ENCODE measurements around the gene ERAL1.
A peak's percentile ranks its signal among the peaks of the same experiment; 100 is the strongest.
"Not testable (repeated sequence)": the region's sequence is repeated elsewhere in the genome, so short reads cannot be mapped to it uniquely, and the experiment has no call there.

ERAL1 gene

DNA sequence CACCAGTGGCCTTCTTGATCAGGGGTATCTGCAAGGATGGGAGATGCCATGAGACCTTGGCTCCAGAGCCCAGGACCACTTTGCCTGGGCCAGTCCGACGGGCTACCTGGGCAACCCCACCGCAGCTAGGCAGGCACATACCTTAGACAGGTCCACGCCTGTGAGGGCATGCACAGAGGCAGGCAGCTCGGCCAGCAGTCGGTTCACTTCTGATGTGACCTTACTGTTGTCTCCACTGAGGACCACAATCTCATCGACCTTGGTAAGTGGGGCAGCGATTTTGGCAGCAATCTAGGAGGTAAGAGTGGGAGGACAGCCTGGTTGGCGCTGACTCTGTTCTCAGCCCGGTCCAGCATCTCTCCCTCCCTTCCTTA lies 25.7 kb downstream of the ERAL1 start:
- DNase-seq: no peak

GRCh38 chr17:28881533-28882056 lies 26.8 kb downstream of the ERAL1 start:
- DNase-seq: no peak

GRCh38 chr17:28882154-28882895 lies 27.5 kb downstream of the ERAL1 start:
- no peak for DNase-seq

DNA sequence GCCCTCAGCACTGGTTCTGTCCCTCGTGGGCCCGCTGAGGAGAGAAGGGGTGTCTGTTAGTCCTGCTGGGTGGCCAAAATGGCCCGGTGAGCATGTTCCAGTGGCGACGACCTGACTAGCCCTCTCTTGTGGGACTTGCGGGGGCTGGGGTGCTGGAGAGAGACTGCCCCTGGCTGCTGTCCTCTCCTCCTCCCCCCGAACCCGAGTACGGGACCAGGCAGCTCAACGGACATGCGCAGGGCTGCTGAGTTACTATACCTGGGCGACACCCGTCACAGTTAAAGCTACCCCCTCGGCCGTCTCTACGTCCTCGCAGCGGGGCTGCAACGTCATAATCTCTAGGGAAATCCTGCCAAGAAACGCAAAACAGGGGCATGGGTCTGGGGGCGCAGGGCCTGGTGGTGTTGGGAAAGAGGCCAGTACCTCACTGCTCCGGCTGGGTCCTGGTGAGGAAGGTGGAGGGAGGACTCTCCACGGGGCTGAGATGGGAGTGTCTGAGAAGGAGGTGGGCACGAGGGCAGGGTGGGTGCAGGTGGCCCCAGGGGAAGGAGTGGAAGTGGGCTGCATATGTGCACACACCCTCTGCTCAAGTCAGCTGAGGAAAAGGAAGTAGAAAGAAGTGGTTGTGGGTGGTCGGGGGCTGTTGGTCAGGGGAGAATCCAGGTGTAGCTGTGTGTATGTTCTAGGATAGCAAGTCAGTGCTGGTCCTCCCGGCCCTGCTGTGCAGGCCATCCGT lies 29.3 kb downstream of the ERAL1 start:
- DNase-seq: no peak

DNA sequence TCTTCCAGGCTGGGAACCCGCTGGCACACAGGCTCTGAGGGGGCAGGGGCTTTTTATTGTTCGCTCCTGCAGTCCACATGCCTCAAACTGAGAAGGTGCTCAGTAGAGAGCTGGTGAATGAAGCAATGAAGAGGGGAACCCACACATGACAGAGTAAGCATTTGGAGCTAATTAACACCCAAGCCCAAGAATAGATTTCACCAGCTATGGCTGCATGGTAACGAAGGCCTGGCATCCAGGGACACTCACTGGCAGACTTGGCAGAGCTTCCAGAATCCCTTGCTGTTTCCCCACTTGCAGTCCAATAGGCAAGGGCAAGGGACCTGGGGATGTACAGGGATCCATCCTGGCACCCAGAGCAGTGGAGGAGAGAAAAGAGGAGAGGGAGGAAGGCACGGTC lies 30.5 kb downstream of the ERAL1 start:
- no peak for DNase-seq

DNA sequence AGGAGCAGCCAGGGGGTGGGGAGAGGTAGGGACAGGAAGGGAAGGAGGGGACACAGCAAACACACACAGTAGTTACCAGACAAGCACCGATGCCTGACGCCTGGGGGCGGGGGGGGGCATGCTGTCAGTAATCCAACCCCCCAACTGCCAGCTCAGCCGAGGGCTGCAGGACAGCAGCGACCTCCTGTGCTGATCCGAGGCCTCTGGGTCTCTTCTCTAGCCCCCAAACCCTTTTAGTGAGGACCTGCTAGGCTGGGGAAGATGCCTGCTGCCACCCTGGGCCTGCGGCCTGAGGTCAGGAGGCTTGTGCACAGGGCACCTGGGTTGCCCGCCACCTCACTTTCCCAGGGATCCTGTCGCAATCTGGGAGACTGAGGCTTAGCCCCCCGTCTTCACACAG lies 31.1 kb downstream of the ERAL1 start:
- DNase-seq: no peak

- no peak for DNase-seq
Measured at GRCh38 chr17:28887871-28888471, 33.2 kb downstream of the ERAL1 start.

DNA sequence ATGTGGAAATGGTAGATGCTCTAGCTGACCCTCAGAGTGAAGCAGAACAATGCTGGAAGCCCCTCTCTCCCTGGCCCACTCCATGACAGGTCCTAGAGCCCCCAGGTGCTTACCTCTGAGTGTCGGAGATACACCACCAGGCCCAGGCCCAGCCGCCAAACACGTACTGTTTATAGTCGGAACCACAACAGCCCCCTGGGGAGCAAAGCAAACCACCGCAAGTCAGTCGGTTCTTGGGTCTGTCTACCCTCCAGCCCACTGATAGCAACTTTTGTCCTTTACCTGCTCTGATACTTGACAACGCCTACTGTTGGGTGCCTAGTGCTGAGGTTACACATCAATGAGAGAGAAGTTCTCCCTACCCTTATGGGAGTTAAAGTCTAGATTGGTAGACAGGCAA lies 34.0 kb downstream of the ERAL1 start:
- no peak for DNase-seq

- DNase-seq: no peak
Measured at GRCh38 chr17:28889996-28890395, 35.2 kb downstream of the ERAL1 start.

GRCh38 chr17:28891201-28891600 lies 36.4 kb downstream of the ERAL1 start:
- no peak for DNase-seq

GRCh38 chr17:28892024-28892423 lies 37.2 kb downstream of the ERAL1 start:
- DNase-seq: no peak

DNA sequence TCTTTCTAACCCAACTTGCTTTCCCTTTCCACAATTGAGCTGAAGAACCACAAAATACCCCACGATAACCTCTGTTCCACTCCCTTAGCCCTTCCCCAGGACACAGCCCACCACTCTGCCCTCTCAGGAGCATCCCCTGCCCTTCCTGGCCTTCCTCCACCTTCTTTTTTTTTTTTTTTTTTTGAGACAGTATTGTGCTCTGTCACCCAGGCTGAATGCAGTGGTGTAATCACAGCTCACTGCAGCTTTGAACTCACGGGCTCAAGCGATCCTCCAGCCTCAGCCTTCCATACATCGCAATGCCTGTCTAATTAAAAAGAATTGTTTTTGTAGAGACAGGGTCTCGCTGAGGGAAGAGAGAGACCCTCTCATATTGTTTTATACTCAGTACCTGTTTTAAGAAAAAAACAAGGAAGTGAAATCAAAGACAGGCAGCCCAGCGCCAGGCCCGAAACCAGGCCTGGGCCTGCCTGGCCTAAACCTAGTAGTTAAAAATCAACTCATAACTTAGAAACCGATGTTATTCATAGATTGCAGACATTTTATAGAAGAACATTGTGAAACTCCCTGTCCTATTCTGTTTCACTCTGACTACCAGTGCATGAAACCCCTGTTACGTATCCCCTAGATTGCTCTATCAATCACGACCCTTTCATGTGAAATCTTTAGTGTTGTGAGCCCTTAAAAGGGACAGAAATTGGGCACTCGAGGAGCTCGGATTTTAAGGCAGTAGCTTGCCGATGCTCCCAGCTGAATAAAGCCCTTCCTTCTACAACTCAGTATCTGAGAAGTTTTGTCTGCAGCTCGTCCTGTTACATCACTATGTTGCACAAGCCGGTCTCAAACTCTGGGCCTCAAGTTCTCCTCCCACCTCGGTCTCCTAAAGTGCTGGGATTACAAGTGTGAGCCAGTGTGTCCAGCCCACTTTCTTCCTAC lies 38.7 kb downstream of the ERAL1 start:
- not testable (repeated sequence) for DNase-seq

DNA sequence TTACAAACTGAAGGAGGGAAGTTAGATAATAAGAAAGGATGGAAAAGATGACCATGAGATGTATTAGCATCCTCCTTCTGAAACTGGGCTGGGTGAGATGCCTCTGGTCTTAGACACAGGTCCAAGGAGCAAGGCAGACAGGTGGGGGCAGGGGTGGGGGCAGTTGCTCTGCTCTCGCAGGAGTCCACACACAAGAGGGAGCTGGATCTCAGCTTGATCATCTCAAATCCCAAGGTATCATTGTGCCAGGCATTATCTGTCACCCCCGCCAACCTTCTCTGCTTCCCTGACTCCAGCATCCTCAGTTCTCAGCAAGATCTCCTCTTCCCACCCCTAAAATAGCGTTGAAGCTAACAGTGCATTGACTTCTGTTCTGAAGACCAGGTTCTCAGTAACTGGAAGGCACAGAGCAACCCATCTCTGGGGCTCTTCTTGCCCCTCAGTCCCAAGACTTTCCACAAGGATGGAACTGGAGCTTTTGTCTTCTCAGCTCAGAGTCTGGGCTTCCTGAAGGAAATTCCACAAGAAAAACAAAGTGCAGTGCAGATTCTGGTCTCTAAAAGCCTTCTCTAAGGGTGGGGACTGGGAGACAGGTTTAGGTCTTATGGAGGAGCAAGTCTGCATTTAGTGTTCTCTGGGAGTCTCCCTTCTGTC lies 41.1 kb downstream of the ERAL1 start:
- DNase-seq: no peak

- DNase-seq: no peak
Measured at GRCh38 chr17:28896491-28896883, 41.7 kb downstream of the ERAL1 start.

GRCh38 chr17:28896884-28897768 lies 42.3 kb downstream of the ERAL1 start, which contains the start of gene FLOT2:
FLOT2 (minus strand) TSS chr17:28897733; CDS start chr17:28897574, 159 bp downstream.
- peak; percentile 25 for DNase-seq

DNA sequence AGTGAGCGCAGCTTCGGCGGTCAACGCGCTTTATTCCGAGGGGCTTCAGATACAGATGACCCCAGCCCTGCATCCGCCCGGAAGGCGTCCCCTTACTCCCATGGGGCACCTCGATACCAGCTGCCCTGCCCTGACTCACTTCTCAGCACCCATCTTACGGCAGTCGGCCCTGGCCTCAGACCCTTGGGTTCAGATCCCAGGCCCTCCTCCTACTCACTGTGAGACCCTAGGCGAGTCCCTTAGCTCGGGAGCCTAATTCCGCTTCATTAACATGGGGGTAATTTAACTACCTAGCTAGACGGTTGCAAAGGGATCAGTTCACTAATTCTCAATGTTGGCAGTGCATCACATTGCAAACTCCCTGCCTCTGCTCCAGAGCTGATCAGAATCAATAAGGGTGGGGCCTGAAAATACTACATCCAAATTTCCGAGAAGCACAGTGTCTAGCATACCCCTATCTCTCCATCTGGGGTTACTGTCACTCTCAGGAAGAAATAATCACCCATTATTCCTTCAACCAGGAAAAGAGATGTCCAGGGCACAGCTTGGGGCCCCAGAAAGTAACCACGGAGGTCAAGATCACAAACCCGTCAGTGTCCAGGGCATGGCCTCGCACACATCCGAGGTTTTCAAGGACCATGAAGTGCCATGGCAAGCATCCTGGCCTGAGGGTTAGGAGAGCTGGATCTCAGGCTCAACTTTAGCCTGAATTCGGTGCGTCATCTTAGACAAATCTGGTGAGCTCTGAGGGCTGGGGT lies 43.1 kb downstream of the ERAL1 start:
- no peak for DNase-seq

DNA sequence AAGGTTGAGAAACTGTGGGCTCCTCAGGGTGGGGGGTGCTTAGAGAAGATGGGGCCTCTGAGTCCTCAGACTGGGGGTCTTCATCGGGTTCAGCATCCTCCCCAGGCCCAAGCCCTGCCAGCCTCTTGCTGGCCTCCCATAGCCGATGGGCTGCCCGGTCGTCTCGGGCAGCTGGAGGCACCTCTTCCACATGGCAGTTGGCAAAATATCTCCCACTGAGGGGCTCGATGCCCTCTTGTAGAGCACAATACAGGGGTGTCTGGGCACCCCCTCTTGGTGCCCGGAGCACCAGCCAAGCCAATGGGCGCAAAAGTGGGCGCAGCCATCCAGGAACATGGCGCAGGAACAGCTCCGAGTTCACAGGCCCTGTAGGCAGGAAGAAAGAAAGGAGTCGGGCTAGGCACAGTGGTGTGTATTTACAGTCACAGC lies 43.7 kb downstream of the ERAL1 start:
- DNase-seq: no peak

DNA sequence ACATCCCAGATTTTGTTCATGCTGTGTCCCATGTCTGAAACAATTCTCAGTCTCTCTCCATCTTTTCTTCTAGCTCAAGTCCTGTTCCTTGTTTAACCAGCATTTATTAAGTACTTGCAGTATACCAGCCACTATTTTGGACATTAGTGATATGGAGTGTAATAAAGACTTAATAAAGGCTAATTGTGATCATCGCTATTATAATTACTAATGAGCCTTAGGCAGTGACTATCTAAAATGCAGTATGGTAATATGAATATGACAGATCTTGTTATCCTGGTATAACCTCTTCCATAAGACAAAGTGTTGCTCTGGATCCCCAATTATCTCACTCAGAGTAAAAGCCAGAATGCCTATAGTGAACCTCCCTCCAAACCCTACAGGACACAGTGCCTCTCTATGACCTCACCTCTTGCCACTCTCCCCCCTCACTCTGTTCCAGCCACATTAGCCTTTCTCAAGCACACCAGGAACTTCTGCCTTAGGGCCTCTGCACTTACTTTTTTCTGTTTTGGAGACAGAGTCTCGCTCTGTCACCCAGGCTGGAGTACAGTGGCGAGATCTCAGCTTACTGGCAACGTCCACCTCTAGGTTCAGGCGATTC lies 44.5 kb downstream of the ERAL1 start:
- no peak for DNase-seq

DNA sequence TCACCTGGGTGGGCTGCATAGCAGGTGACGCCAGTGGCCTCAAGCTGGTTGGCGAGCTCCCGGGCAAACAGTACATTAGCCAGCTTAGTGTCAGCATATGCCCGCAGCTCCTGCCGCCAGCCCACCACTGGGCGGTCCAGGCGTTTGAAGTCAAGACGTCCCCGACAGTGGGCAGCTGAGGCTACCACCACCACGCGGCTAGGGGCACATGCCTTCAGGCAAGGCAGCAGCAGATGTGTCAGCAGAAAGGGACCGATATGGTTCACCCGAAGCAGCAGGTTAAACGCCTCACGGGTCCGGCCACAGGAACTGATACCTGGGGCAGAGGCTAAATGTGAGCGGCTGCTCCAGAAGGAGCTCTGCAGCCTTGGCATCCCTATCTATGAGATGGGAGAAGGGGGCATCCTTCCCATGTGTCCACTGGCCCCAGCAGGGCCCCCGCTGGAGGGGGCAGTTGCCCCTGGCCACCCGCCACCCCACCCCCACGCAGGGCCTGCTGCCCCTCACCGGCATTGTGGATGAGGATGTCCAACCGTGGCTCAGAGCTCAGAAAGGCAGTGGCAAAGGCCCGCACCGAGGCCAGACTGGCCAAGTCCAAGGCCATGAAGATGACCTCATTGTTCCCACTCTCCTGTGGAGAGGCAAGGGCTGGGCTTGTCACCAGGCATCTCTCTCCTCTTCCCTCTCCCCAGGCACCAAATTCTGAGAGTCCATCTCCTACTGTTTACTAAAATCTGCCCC lies 46.3 kb downstream of the ERAL1 start:
- no peak for DNase-seq
